NCI-H510A treated with DMSO at 0.1 percent for 48 hours (cell line): ENCODE measurements around the gene HJV.

Experiments used
- DNase-seq: peaks from one replicate; lab custom pipeline; 2025; lab: John Stamatoyannopoulos, UW

HJV gene

DNA sequence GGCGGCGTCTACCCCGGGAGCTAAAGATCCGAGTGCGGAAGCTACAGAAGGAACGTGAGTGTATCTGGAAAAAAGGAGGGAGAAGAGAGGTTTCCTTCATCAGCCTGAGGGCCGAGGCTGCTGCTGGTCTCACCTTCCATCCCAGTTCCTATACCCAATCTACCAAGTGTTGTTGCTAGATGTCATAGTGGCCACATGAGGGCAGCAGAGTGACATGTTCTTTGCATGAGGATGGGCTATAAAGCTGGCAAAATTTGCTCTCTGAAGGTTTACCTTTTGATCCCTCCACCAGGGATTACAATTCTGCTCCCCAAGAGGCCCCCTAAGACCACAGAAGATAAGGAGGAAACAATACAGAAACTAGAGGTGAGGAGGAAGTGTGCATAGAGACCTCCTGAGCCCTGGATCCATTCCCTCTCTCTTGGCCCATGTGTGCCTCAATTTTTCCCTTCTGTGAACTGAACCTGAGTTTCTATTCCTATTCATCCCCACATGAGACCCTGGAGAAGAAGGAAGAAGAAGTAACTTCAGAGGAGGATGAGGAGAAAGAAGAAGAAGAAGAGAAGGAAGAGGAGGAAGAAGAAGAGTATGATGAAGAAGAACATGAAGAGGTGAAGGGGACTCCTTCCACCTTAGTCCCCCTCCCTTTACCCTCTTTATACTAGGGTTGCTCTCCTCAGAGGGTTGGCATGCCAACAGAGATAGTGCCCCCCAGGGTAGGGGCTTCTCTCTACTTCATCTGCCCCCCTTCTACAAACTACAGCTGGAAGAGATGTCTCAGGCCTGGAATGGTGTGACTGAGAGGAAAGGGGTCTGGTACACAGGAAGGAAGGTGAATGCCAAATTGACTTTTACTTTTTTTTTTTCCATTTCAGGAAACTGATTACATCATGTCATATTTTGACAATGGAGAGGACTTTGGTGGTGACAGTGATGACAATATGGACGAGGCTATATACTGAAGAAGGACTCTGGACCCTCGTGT lies 43.8 kb downstream of the HJV start:
- peak; percentile 95 for DNase-seq

DNA sequence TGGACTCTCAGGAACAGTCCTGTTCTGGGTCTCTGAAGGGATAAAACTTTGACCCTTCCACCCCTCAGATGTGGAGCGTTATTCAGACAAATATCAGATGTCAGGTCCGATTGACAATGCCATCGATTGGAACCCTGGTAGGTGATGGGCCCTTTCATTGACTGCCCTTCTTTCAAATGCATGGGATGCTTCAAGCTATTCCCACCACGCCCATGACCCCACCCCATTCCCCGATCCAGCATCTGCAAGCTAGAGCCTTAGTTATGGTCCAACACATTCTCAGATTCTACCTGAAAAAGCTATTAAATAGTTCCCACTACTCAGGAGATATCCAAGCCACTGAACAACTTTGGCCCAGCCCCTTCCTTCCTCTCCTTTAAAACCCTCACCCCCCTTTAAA lies 44.5 kb downstream of the HJV start:
- DNase-seq: no peak

DNA sequence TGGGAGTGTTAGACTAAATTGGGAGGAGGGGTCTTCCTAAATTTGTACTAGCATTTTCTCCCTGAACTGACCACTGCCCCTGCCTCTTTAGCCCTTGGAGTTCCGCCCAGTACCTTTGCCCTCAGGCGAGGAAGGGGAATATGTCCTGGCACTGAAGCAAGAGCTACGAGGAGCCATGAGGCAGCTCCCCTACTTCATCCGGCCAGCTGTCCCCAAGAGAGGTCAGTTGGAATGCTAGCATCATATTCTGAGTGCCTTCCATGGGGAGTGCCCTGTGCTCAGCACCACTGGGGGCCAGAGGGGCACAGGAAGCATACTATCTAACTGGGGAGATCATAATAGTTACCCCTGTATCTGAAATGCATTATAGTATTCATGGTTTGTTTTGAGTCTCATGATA lies 46.3 kb downstream of the HJV start:
- DNase-seq: no peak

DNA sequence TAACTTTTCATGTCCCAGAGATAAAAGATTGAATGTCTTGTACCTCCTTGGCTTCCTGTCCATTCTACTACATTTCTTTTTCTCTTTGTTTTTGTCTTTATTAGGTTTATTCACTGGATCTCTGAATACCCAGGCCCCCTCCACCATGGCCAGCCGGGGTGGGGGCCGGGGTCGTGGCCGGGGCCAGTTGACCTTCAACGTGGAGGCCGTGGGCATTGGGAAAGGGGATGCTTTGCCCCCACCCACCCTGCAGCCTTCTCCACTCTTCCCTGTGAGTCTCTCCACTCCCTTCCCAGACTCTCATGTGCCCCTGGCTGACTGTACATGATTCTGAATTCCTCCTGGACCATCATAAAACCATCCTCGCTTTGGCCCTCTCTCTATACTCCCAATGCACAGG lies 46.8 kb downstream of the HJV start:
- no peak for DNase-seq

DNA sequence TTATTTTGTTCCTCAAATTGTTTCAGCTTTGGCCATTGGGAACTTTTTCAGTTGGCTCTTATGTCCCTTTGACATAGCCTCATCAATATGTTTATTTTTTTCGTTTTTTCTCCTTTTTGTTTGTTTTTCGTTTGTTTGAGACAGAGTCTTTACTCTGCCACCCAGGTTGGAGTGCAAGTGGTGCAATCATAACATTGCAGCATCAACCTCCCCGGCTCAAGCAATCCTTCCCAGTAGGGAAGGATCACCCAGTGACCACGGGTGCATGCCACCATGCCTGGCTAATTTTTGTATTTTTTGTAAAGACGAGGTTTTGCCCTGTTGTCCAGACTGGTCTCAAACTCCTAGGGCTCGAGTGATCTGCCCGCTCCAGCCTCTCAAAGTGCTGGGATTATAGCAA lies 49.0 kb downstream of the HJV start:
- no peak for DNase-seq
